ENCODE measurements around the gene CCDC85C.

The CCDC85C gene

GRCh38 chr14:99537399-99537798, 66.6 kb downstream of the CCDC85C start:
- no peak overlapping the region for H3K9ac ChIP-seq (ENCODE audit: low read length)
- H3K36me3 ChIP-seq (ENCODE audit: control insufficient read depth, insufficient read depth, low read length, severe bottlenecking) = no peaks in the 10 kb centered on the region
- peaks cover 39% of the 10 kb centered on the region for H3K27me3 ChIP-seq (replicated peaks; ENCODE audit: control insufficient read depth, insufficient read depth, low read length)
- H3K4me3 ChIP-seq (ENCODE audit: low read length) = no peak overlapping the region
- peaks cover 5% of the 10 kb centered on the region for H3K4me1 ChIP-seq (ENCODE audit: control insufficient read depth, insufficient read depth, low read length)
- H3K9me3 ChIP-seq (ENCODE audit: control insufficient read depth, low read length) = no peaks in the 10 kb centered on the region
- DNase-seq (ENCODE audit: low read depth) = peak; percentile 89

DNA sequence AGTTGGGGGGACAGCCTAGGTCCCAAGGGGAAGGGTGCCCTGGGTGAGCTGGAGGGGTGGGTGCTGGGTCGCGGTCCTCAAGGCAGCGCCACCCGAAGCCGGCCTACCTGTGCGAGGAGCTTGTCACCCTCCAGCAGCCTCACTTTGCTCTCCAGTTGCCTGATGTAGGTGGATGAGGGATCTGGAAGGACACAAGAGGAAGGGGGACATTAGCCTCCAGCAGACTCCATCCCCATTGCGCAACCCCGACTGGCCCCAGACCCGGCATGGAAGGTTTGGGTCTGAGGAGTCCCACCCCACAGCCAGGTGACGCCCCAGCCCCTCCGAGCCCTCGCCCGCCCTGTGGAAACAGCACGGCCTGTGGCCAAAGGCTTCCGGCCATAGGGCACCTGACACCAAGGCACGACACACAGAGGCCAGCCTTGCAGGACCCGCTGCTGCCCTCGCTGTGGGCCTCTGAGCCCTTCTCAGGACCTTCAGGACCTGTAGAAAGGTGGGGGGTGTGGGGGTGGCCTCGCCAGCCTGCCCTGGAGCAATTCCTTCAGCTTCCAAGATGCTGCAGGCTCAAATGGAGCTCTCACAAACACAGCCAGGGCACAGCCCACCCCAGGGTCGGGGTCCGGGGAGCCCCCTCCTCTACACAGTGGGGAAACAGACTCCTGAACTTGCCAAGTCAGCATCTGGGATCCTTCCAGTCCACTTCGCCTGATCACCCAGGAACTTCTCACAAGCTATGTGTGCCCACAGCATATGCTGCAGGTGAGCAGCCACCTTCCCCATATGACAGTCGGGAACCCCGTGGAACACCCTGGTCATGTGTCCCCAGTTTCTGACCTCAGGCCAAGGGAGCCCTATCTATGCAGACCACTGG, 67.9 kb downstream of the CCDC85C start:
- no peaks in the 10 kb centered on the region for H3K9me3 ChIP-seq (ENCODE audit: control insufficient read depth, low read length)
- H3K4me3 ChIP-seq (ENCODE audit: low read length) = no peak overlapping the region
- H3K4me1 ChIP-seq (ENCODE audit: control insufficient read depth, insufficient read depth, low read length) = peaks cover 5% of the 10 kb centered on the region
- H3K9ac ChIP-seq (ENCODE audit: low read length) = no peak overlapping the region
- no peak for DNase-seq (ENCODE audit: low read depth)
- H3K27me3 ChIP-seq (replicated peaks; ENCODE audit: control insufficient read depth, insufficient read depth, low read length) = peaks cover 35% of the 10 kb centered on the region
- no peaks in the 10 kb centered on the region for H3K36me3 ChIP-seq (ENCODE audit: control insufficient read depth, insufficient read depth, low read length, severe bottlenecking)

DNA sequence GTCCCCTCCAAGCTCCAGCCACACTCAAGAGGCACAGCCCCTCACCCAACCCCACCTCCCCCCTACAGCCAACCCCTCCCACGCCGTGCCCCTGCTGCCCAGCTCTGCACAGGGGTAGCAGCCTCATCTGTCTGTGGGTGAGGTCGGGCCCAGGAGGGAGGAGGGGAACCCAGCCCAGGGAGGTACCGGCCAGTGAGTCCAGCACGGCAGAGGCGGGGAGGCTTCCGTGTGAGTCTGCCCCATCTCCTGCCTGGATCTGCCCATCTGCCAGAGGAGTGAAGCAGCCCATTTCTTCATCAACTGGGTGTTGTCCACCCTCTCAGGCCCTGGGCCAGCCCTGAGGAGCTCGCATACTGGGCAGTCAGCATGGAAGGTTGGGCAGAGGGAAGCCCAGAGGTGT, 68.6 kb downstream of the CCDC85C start:
- peaks cover 5% of the 10 kb centered on the region for H3K4me1 ChIP-seq (ENCODE audit: control insufficient read depth, insufficient read depth, low read length)
- no peaks in the 10 kb centered on the region for H3K36me3 ChIP-seq (ENCODE audit: control insufficient read depth, insufficient read depth, low read length, severe bottlenecking)
- H3K9me3 ChIP-seq (ENCODE audit: control insufficient read depth, low read length) = no peaks in the 10 kb centered on the region
- no peak overlapping the region for H3K4me3 ChIP-seq (ENCODE audit: low read length)
- no peak for DNase-seq (ENCODE audit: low read depth)
- H3K9ac ChIP-seq (ENCODE audit: low read length) = no peak overlapping the region
- H3K27me3 ChIP-seq (replicated peaks; ENCODE audit: control insufficient read depth, insufficient read depth, low read length) = peaks cover 33% of the 10 kb centered on the region

DNA sequence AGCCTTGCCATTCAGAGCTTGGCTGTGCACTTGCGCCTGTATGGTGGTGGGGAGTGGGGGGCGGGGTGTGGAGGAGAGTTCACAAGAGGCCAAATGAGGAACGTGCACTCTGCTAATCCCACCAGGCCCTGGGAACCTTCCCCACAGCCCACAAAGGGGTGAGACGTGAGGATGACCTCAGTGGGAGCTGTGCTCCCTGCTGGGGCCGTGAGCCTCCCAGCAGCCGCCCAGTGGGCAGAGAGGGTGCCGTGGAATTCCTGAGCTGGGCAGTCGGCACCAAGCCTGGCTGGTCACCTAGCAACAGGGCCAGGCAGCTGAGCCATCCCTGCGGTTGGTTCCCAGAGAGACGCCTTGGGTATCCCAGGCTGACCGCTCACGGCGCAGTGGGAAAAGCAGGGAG, 69.1 kb downstream of the CCDC85C start:
- no peak for DNase-seq (ENCODE audit: low read depth)

GRCh38 chr14:99534333-99534732, 69.7 kb downstream of the CCDC85C start:
- no peak overlapping the region for H3K9ac ChIP-seq (ENCODE audit: low read length)
- peaks cover 5% of the 10 kb centered on the region for H3K4me1 ChIP-seq (ENCODE audit: control insufficient read depth, insufficient read depth, low read length)
- peaks cover 28% of the 10 kb centered on the region for H3K27me3 ChIP-seq (replicated peaks; ENCODE audit: control insufficient read depth, insufficient read depth, low read length)
- H3K4me3 ChIP-seq (ENCODE audit: low read length) = no peak overlapping the region
- H3K9me3 ChIP-seq (ENCODE audit: control insufficient read depth, low read length) = no peaks in the 10 kb centered on the region
- H3K36me3 ChIP-seq (ENCODE audit: control insufficient read depth, insufficient read depth, low read length, severe bottlenecking) = no peaks in the 10 kb centered on the region
- DNase-seq (ENCODE audit: low read depth) = no peak

More for the DNA sequence above, 69.1 kb downstream of the CCDC85C start:
- H3K4me1 ChIP-seq (ENCODE audit: control insufficient read depth, insufficient read depth, low read length) = peaks cover 5% of the 10 kb centered on the region
- H3K4me3 ChIP-seq (ENCODE audit: low read length) = no peak overlapping the region
- H3K27me3 ChIP-seq (replicated peaks; ENCODE audit: control insufficient read depth, insufficient read depth, low read length) = peaks cover 28% of the 10 kb centered on the region
- H3K9me3 ChIP-seq (ENCODE audit: control insufficient read depth, low read length) = no peaks in the 10 kb centered on the region
- no peak overlapping the region for H3K9ac ChIP-seq (ENCODE audit: low read length)
- H3K36me3 ChIP-seq (ENCODE audit: control insufficient read depth, insufficient read depth, low read length, severe bottlenecking) = no peaks in the 10 kb centered on the region

- H3K9me3 ChIP-seq (ENCODE audit: control insufficient read depth, low read length) = no peaks in the 10 kb centered on the region
- peaks cover 2% of the 10 kb centered on the region for H3K4me1 ChIP-seq (ENCODE audit: control insufficient read depth, insufficient read depth, low read length)
- no peak overlapping the region for H3K9ac ChIP-seq (ENCODE audit: low read length)
- peaks cover 28% of the 10 kb centered on the region for H3K27me3 ChIP-seq (replicated peaks; ENCODE audit: control insufficient read depth, insufficient read depth, low read length)
- H3K36me3 ChIP-seq (ENCODE audit: control insufficient read depth, insufficient read depth, low read length, severe bottlenecking) = no peaks in the 10 kb centered on the region
- DNase-seq (ENCODE audit: low read depth) = no peak
- H3K4me3 ChIP-seq (ENCODE audit: low read length) = no peak overlapping the region
Measured at GRCh38 chr14:99532310-99532709, 71.7 kb downstream of the CCDC85C start.

DNA sequence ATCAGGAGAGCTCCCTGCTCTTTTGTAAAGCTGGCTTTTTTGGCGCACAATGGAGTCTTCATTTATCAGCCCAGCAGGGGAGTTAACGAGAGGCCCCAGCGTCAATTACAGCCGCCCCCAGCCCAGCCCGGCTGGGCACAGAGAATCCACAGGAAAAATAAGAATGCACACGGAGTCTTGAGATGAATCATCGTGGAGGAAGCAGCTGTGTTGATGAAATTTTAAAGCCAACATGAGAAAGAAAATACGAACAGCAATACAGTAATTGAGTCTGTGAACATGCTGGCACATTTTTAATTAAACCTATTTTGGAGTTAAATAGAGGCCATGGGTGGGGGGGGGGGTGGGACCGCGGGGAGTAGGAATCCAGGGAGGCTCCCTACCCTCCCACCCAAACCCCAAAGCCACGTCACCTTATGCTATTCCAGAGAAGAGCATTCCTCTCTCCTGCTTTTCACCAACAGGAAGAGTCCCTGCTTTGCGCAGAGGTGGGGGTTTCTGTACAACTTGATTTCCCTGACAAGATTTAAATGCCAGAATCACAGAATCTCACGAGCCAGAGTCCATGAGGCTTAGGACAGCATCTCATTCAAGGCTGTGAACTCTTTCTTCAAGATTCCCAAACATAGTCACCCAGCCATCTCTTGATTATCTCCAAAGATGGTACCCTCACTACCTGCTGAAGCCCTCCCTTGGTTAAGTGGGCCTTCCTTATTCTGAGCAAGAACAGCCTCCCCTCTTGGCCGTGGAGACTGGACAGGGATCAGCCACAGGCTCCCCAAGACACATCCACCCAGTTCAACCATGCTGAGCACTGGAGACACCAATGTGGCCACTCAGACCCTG, 72.5 kb downstream of the CCDC85C start:
- no peaks in the 10 kb centered on the region for H3K4me1 ChIP-seq (ENCODE audit: control insufficient read depth, insufficient read depth, low read length)
- peaks cover 26% of the 10 kb centered on the region for H3K27me3 ChIP-seq (replicated peaks; ENCODE audit: control insufficient read depth, insufficient read depth, low read length)
- DNase-seq (ENCODE audit: low read depth) = peak; percentile 75
- no peaks in the 10 kb centered on the region for H3K36me3 ChIP-seq (ENCODE audit: control insufficient read depth, insufficient read depth, low read length, severe bottlenecking)
- no peaks in the 10 kb centered on the region for H3K9me3 ChIP-seq (ENCODE audit: control insufficient read depth, low read length)
- no peak overlapping the region for H3K9ac ChIP-seq (ENCODE audit: low read length)
- H3K4me3 ChIP-seq (ENCODE audit: low read length) = no peak overlapping the region

GRCh38 chr14:99530407-99531155, 73.4 kb downstream of the CCDC85C start:
- Histone ChIP-seq H3K4me3 (ENCODE audit: low read length) (no peak overlapping the region), H3K9ac (ENCODE audit: low read length) (no peak overlapping the region), H3K4me1 (ENCODE audit: control insufficient read depth, insufficient read depth, low read length) (no peaks in the 10 kb centered on the region), H3K27me3 (replicated peaks; ENCODE audit: control insufficient read depth, insufficient read depth, low read length) (peaks cover 23% of the 10 kb centered on the region), H3K36me3 (ENCODE audit: control insufficient read depth, insufficient read depth, low read length, severe bottlenecking) (no peaks in the 10 kb centered on the region), H3K9me3 (ENCODE audit: control insufficient read depth, low read length) (no peaks in the 10 kb centered on the region)
- DNase-seq (ENCODE audit: low read depth) = no peak

GRCh38 chr14:99529899-99530298, 74.1 kb downstream of the CCDC85C start:
- Histone ChIP-seq H3K9me3 (ENCODE audit: control insufficient read depth, low read length) (no peaks in the 10 kb centered on the region), H3K36me3 (ENCODE audit: control insufficient read depth, insufficient read depth, low read length, severe bottlenecking) (no peaks in the 10 kb centered on the region), H3K4me3 (ENCODE audit: low read length) (no peak overlapping the region), H3K27me3 (replicated peaks; ENCODE audit: control insufficient read depth, insufficient read depth, low read length) (peaks cover 21% of the 10 kb centered on the region), H3K4me1 (ENCODE audit: control insufficient read depth, insufficient read depth, low read length) (no peaks in the 10 kb centered on the region), H3K9ac (ENCODE audit: low read length) (no peak overlapping the region)
- no peak for DNase-seq (ENCODE audit: low read depth)

DNA sequence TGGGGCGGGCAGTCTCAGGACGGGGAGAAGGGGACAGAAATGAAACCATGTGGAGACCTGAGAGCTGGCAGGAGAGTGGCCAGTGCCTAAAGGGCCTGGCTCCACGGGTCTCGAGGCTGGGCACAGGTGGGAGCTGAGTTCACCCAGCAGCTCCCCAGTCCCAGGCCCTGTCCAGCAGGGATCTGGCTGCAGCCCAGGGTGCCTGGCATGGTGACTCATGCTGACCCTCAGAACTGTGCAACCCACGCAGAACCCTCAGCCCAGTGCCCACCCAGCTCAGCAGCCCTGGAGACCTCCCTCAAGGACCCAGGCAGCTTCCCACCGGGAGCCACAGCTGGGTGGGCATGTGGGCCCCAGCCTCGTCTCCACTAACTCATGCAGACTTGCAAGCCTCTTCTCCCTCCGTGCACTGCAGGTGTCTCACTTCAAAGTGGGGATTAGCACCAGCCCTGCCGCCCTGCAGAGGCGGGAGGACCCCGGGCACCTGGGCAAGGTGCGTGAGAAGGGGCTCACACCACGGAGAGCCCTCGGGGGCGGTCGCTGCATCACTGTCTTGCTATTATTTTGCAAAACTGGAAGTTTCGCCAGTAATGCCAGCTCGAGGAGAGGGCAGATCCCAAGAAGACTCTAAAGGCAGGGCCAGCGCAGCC, 76.5 kb downstream of the CCDC85C start:
- Histone ChIP-seq H3K9me3 (ENCODE audit: control insufficient read depth, low read length) (no peaks in the 10 kb centered on the region), H3K27me3 (replicated peaks; ENCODE audit: control insufficient read depth, insufficient read depth, low read length) (peaks cover 9% of the 10 kb centered on the region), H3K4me1 (ENCODE audit: control insufficient read depth, insufficient read depth, low read length) (no peaks in the 10 kb centered on the region), H3K9ac (ENCODE audit: low read length) (no peak overlapping the region), H3K36me3 (ENCODE audit: control insufficient read depth, insufficient read depth, low read length, severe bottlenecking) (no peaks in the 10 kb centered on the region), H3K4me3 (ENCODE audit: low read length) (no peak overlapping the region)
- no peak for DNase-seq (ENCODE audit: low read depth)

All from adipocyte (in vitro differentiated cells).